ENCODE data around the gene SNX30.

Gene SNX30

GRCh38 chr9:112823257-112823656 lies 72.7 kb downstream of the SNX30 start:
- TF ChIP-seq CTCF (IDR thresholded peaks at IDR 0.05; ENCODE audit: extremely low read depth, missing control alignments) = no peak
- DNase-seq (ENCODE audit: low spot score) = no peak

- TF ChIP-seq CTCF (IDR thresholded peaks at IDR 0.05; ENCODE audit: extremely low read depth, missing control alignments) = no peak
- DNase-seq (ENCODE audit: low spot score) = no peak
These were observed 80.8 kb downstream of the SNX30 start for GRCh38 chr9:112831281-112831851.

GRCh38 chr9:112831969-112832368 lies 81.4 kb downstream of the SNX30 start:
- TF ChIP-seq CTCF (IDR thresholded peaks at IDR 0.05; ENCODE audit: extremely low read depth, missing control alignments) = no peak
- DNase-seq (ENCODE audit: low spot score) = no peak

- TF ChIP-seq CTCF (IDR thresholded peaks at IDR 0.05; ENCODE audit: extremely low read depth, missing control alignments) = no peak
- no peak for DNase-seq (ENCODE audit: low spot score)
These were observed 82.5 kb downstream of the SNX30 start for GRCh38 chr9:112833081-112833480.

- TF ChIP-seq CTCF (IDR thresholded peaks at IDR 0.05; ENCODE audit: extremely low read depth, missing control alignments) = no peak
- DNase-seq (ENCODE audit: low spot score) = no peak
These were observed 85.8 kb downstream of the SNX30 start for GRCh38 chr9:112836394-112836793.

- TF ChIP-seq CTCF (IDR thresholded peaks at IDR 0.05; ENCODE audit: extremely low read depth, missing control alignments) = no peak
- no peak for DNase-seq (ENCODE audit: low spot score)
These were observed 87.8 kb downstream of the SNX30 start for GRCh38 chr9:112838342-112838741.

GRCh38 chr9:112839331-112839730 lies 88.8 kb downstream of the SNX30 start:
- DNase-seq (ENCODE audit: low spot score) = no peak
- no peak for TF ChIP-seq CTCF (IDR thresholded peaks at IDR 0.05; ENCODE audit: extremely low read depth, missing control alignments)
